ENCODE measurements around the gene IL2RA. TPM values are rescaled to one million over a fixed set of nuclear protein-coding genes. Genes with fewer than 3 reads are reported as not detected.
"Not testable (repeated sequence)": the region's sequence is repeated elsewhere in the genome, so short reads cannot be mapped to it uniquely, and the experiment has no call there.

The IL2RA gene
- total RNA-seq, 1 experiment from 2014 or later = not detected

DNA sequence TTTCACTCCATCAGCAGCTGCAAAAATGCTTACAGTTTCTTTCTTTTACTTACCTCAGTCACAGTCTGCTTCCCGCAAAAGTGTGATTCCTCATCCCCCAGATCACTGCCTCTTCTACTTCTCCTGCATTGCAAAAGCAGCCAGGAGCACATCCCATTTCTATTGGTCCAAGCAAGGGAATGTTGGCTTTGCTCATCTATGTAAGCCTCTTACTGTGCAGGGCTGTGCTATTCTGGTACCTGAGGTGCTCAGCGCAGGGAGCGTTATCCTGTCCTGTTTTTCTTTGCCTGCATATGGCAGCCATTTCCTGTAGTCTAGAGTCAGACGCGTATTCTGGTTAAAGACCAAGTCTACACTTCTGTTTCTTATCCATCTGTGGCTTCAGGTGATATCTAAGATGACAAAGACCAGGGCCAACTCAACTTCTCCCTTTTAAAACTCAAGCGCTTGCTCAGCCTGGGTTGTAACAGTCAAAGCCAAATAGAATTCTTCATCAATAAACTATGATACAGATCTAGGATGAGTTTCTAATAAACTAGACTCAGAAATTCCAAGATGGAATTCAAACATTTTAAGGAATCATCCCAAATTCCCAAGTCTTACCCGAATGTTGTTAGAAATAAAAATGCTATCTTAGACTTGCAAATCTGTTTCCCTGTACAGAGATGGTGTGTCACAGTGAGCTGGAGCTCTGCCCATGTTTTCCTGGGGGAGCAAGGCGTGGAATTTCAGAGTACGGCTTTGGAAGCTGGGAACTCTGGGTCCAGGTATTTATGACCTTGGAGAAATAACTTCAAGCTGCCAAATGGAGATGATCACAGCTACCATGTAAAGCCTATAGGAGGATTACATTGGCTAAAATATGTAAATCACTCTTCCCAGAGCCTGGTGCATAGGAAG is 20.6 kb upstream of the IL2RA start:
- peak; percentile 9 for DNase-seq (ENCODE audit: low read depth)

GRCh38 chr10:6080417-6080973 is 18.3 kb upstream of the IL2RA start:
- DNase-seq (ENCODE audit: low read depth) = no peak

- DNase-seq (ENCODE audit: low read depth) = no peak
Measured at GRCh38 chr10:6079044-6079443, 16.9 kb upstream of the IL2RA start.

DNA sequence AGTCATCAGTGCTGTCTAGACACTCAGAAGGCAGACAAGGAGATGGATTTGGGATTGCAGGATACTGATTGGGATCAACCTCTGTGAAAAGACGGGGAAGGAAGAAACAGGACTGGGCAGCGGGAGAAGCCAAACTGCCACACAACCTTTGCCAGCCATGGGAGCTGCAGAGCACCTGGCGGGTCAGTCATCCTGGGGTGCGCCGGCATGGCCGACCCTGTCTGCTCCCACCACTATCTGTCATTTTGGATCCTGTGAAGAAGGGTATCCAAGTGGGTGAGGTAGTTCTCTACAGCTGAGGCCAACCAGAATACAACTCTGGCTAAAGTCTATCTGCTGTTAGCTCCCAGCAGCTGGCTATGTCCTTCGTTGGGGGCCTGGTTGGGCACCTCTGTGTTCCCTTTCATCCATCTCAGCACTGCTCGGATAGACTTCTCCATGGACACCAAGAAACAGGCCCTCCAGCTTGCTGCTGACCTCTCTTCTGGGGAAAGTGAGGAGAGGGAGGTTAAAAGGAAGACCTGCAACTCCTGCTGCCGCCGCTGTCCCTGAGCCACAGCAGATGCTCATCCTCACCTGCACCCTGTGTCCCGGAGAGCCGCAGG is 15.0 kb upstream of the IL2RA start:
- no peak for DNase-seq (ENCODE audit: low read depth)

DNA sequence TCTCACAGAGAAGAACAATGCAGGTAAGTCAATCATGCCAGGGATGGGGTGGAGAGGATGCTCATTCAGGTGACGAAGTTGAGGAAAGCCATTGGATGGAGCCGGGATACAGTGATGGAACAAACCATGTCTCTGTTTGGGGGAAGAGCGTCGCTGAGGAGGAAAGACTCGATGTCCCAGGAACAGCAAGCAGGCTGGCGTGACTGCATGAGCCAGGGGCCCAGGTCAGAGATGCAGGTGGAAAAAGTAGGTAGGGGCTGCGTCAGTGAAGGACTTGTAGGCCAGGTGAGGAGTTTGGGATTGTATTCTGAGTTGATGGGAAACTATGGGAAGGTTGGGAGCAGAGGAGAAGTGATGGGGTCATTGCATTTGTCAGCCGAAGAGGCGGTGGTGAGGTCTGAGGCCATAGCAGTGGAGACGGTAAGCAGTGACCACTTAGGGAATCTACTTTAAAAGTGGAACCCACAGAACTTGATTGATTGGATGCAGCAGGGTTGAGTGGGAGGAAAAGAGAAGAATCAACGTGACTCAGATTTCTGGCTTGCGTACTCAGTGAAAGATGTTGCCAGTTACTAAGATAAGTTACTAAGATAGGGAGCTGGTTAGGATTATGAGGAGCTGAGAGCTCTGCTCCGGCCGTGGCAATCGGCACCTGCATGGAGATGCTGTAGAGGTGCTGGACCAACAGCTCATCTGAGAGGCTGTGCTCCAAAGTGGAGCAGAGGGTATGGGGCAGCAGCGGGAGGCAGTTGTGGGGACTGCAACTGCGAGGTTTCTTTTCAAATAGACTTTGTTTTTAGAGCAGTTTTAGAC is 12.5 kb upstream of the IL2RA start:
- peak; percentile 7 for DNase-seq (ENCODE audit: low read depth)

DNA sequence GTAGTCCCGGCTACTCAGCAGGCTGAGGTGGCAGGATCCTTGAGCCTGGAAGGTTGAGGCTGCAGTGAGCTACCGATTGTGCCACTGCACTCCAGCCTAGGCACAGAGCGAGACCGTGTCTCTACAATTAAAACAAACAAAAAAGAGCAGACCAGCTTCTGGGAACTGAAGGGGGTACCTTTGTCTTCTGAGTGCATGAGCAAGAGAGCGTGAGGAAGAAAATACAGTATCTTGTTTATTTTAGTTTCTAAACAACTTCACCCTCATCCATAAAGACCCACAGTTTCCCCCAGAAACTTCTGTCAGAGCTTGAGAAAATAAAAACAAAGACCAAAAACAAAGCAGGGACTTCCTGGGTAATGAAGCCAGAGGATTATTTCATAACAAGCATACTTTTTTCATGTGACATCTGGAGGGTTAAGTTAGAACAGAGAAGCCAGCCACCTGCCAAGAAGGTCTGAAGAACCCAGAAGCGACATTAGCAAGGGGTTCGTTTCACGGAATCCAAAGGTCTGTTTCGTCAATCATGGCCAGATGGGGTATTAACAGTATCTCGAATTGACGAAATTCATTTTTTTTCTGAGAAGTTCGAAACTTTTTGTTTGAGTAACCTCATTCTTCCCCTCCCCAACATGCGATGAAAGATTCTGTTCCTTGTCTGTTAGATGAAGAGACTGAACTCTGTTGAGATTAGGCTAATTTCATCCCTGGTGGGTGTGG is 10.2 kb upstream of the IL2RA start:
- DNase-seq (ENCODE audit: low read depth) = no peak

- no peak for DNase-seq (ENCODE audit: low read depth)
Measured at GRCh38 chr10:6071181-6072175, 9.3 kb upstream of the IL2RA start.

GRCh38 chr10:6070660-6071059 is 8.5 kb upstream of the IL2RA start:
- DNase-seq (ENCODE audit: low read depth) = no peak

DNA sequence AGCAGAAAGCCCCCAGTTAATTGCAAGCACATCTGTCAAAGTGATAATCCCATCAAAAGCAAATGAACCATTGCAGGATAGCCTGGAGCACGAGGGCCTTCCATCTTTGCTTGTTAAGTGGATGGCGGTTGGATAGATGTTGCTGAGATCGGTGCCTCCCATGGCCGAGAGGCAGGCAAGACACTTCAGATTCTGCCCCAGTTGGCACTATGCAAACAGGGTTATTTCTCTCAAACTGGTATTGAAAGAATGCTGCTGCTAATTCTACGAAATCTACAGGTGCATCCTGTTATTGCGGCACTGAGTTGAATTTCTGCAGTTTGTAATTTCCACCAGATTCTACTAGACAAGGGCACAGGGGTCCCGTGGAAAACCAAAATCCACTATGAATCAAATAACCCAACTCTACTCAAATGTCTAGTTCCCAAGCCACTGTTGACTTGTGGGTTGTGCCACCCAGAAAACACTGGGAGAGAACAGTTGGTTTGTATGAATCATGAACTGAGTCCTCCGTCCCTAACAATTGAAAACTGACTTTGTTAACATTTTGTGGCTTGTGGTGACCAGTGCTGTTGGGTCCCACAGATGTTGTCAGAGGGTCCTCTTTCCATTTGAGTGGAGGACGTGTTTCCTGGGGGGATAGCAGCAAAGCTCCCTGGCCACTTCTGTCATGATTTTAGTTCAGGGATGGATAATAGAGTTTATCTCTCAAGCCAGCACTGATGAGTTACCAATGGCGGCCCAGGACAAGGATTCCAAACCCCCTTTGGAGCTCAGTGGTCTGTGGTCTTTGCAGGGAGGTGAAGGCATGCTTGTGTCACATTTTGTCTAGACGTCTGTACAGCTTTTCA is 7.1 kb upstream of the IL2RA start:
- DNase-seq (ENCODE audit: low read depth) = peak; percentile 20

GRCh38 chr10:6068422-6068821 is 6.3 kb upstream of the IL2RA start:
- no peak for DNase-seq (ENCODE audit: low read depth)

- no peak for DNase-seq (ENCODE audit: low read depth)
Measured at GRCh38 chr10:6068006-6068405, 5.8 kb upstream of the IL2RA start.

GRCh38 chr10:6067457-6067856 is 5.3 kb upstream of the IL2RA start:
- no peak for DNase-seq (ENCODE audit: low read depth)

GRCh38 chr10:6065835-6066234 is 3.7 kb upstream of the IL2RA start:
- no peak for DNase-seq (ENCODE audit: low read depth)

- no peak for DNase-seq (ENCODE audit: low read depth)
Measured at GRCh38 chr10:6065406-6065805, 3.2 kb upstream of the IL2RA start.

DNA sequence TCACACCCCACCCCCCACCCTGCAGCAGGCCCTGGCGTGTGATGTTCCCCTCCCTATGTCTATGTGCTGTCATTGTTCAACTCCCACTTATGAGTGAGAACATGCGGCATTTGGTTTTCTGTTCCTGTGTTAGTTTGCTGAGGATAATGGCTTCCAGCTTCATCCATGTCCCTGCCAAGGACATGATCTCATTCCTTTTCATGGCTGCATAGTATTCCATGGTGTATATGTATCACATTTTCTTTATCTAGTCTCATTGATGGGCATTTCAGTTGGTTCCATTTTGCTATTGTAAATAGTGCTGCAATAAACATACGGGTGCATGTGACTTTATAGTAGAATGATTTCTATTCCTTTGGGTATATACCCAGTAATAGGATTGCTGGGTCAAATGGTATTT is 2.6 kb upstream of the IL2RA start:
- not testable (repeated sequence) for DNase-seq (ENCODE audit: low read depth)

DNA sequence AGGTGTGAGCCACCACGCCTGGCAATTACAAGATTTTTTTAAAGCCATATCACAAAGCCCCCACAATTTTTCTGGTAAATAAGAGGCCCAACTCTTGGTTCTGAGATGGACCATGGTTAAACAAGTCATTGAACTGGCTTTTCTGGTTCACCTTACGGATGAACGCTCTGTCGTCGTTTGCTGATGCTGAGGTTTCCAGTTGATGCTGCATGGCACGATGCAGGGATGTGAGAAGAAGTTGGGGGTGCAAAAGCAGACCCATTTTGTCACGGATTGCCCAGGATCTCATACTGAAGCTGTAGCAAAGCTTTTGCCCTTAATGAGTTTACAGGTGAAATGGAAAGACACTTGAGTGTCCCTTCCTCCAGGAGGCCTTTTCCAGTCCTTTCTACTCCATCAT is 2.0 kb upstream of the IL2RA start:
- no peak for DNase-seq (ENCODE audit: low read depth)

DNA sequence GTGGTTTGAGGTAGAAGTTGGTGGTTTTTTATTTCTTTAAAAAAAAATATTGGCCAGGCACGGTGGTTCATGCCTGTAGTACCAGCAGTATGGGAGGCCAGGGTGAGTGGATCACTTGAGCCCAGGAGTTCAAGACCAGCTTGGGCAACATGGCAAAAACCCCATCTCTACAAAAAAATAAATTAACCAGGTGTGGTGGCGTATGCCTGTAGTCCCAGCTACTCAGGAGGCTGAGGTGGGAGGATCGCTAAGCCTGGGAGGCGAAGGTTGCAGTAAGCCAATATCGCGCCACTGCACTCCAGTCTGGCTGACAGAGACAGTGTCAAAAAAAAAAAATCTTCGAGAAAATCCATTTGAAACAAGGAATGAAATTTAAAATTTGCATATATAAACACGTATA is 1.1 kb downstream of the IL2RA start:
- no peak for DNase-seq (ENCODE audit: low read depth)

DNA sequence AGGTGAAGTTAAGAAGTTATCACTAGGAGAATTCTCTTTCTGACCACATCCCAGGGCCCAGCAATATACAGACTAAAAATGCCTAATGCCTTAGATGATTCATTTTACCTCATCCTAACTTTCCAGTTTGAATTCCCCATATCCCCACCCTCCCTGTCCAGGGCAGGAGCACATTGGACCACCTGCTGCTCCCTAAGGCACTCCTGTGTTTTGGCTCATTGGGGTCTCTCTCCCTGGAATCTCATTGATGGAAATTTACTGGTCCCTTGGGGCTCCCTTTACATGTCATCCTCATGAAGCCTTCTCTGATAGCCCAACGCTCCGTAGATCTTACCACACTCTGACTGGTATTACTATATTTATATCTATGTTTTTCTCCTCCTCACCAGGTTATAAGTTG is 2.7 kb downstream of the IL2RA start:
- no peak for DNase-seq (ENCODE audit: low read depth)
